HG02981 (cell line): Measurements from ENCODE around the gene LYPD6B.
"Not testable (repeated sequence)": the region's sequence is repeated elsewhere in the genome, so short reads cannot be mapped to it uniquely, and the experiment has no call there.

Experiments used
- ATAC-seq: cut with Tn5 transposase; IDR thresholded peaks from one replicate; pipeline ENCODE4 v1.9.1; 2021; ENCODE audit warnings: mild to moderate bottlenecking, moderate library complexity; ENCODE audit not compliant: unreplicated experiment

Gene LYPD6B

GRCh38 chr2:149256877-149257276 lies 218.4 kb downstream of the LYPD6B start:
- ATAC-seq = not testable (repeated sequence)

GRCh38 chr2:149258531-149258930 lies 220.0 kb downstream of the LYPD6B start:
- ATAC-seq = no peak

DNA sequence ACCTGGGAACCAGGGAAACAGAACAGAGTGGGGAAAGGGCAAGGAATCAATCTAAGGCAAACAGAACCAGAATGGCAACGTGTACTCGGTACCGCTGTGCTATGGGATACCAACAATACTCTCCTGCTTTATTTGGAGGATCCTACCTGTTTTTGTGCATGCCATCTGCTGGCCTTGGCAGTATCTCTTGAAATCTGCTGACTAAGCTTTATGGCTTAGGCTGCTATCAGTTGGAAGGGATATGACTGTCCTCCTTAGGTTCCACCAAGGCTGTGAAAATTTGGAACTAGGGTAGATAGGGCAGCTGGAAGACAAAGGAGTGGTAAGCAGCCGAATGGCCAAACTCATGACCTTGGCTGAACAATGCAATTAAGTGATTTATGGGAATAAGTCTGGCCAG lies 220.6 kb downstream of the LYPD6B start:
- ATAC-seq = no peak

- no peak for ATAC-seq
Observed at GRCh38 chr2:149261692-149262091, 223.2 kb downstream of the LYPD6B start.
